Stimulated activated CD8-positive, alpha-beta memory T cell treated with anti-CD3 and anti-CD28 coated beads, Interleukin-2, amount 100 ng/mL, for 1 hour (primary cell): ENCODE measurements around the gene RSRP1.
"Not testable (repeated sequence)": the region's sequence is repeated elsewhere in the genome, so short reads cannot be mapped to it uniquely, and the experiment has no call there.

ENCODE experiments used
- DNase-seq, 2 donors: peaks; one replicate each; pipeline ENCODE4 v3.0.0-alpha.2; 2020; ENCODE audit warnings: low read depth in 2 of 2

RSRP1 gene

GRCh38 chr1:25247024-25247828 is at the start of gene RSRP1:
TSS of gene RSRP1 (minus strand) at chr1:25247454. CDS start at chr1:25246963, 491 bp downstream.
- DNase-seq: peak; percentile 100

- DNase-seq: not testable (repeated sequence)
Measured at GRCh38 chr1:25296501-25296900, 49.2 kb upstream of the RSRP1 start.

- DNase-seq: not testable (repeated sequence)
Measured at GRCh38 chr1:25294889-25295826, 47.9 kb upstream of the RSRP1 start.

GRCh38 chr1:25293426-25293825 is 46.2 kb upstream of the RSRP1 start:
- DNase-seq: not testable (repeated sequence)

- not testable (repeated sequence) for DNase-seq
Measured at GRCh38 chr1:25290043-25290442, 42.8 kb upstream of the RSRP1 start.

GRCh38 chr1:25288573-25289101 is 41.4 kb upstream of the RSRP1 start:
- DNase-seq: not testable (repeated sequence)

- DNase-seq: not testable (repeated sequence)
Measured at GRCh38 chr1:25287164-25287563, 39.9 kb upstream of the RSRP1 start.

- DNase-seq: not testable (repeated sequence)
Measured at GRCh38 chr1:25285862-25286261, 38.6 kb upstream of the RSRP1 start.

- not testable (repeated sequence) for DNase-seq
Measured at GRCh38 chr1:25279693-25280111, 32.4 kb upstream of the RSRP1 start.

- DNase-seq: not testable (repeated sequence)
Measured at GRCh38 chr1:25278790-25279189, 31.5 kb upstream of the RSRP1 start.

GRCh38 chr1:25278358-25278757 is 31.1 kb upstream of the RSRP1 start:
- DNase-seq: not testable (repeated sequence)

- not testable (repeated sequence) for DNase-seq
Measured at GRCh38 chr1:25277295-25277694, 30.0 kb upstream of the RSRP1 start.

- not testable (repeated sequence) for DNase-seq
Measured at GRCh38 chr1:25275648-25276047, 28.4 kb upstream of the RSRP1 start.

- not testable (repeated sequence) for DNase-seq
Measured at GRCh38 chr1:25272238-25272637, 25.0 kb upstream of the RSRP1 start, which contains the start of gene RHD. TSS of gene RHD (plus strand) at chr1:25272509. CDS start at chr1:25272548, 39 bp downstream.

- DNase-seq: not testable (repeated sequence)
Measured at GRCh38 chr1:25268143-25268760, 21.0 kb upstream of the RSRP1 start.

GRCh38 chr1:25267288-25268142 is 20.3 kb upstream of the RSRP1 start:
- DNase-seq: peak; percentile 80 to 84

GRCh38 chr1:25266554-25267287 is 19.5 kb upstream of the RSRP1 start:
- DNase-seq: not testable (repeated sequence)

- not testable (repeated sequence) for DNase-seq
Measured at GRCh38 chr1:25260336-25260735, 13.1 kb upstream of the RSRP1 start.

- not testable (repeated sequence) for DNase-seq
Measured at GRCh38 chr1:25259813-25260212, 12.6 kb upstream of the RSRP1 start.

- no peak for DNase-seq
Measured at GRCh38 chr1:25257196-25257595, 9.9 kb upstream of the RSRP1 start.
